ENCODE data around the gene KCP.
"Not testable (repeated sequence)": the region's sequence is repeated elsewhere in the genome, so short reads cannot be mapped to it uniquely, and the experiment has no call there.

KCP gene

GRCh38 chr7:128910569-128910945, at the start of gene KCP:
Gene KCP, minus strand, starts transcription at chr7:128910709. Its CDS starts 33 bp downstream, at chr7:128910676.
- no peak for DNase-seq

DNA sequence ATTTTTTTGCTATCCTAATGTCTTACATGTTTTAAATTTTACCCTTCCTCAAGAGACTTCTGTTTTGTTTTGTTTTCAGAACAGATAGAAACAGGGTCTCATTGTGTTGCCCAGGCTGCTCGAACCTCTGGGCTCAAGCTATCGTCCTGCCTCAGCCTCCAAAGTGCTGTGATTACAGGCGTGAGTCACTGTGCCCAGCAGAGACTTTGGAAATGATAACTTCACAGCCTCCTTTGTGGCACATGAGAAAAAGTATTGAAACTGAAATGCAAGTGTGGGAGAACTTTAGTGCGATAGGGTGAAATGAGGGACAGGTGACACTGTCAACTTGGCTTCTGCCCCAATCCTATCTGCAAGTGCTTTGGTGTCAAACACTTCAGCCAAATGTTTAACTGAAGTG, 48.8 kb upstream of the KCP start:
- DNase-seq = no peak

DNA sequence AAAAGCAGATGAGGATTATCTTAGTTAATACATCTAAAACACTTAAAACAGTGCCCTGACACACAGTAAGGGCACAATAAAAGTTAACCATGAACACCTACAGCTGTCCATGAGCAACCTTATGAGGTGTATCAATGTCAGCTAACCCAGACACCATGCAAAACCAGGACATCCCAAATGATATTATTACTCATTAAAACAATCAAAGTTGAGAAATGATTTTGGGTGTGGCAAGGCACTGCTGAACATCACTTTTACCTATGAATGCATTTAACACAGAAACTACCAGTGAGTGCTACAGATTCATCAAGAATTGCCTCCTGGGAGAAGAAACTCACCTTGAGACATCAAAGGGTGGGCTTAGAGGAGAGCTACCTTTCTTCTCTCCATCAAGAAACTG, 45.5 kb upstream of the KCP start:
- no peak for DNase-seq

DNA sequence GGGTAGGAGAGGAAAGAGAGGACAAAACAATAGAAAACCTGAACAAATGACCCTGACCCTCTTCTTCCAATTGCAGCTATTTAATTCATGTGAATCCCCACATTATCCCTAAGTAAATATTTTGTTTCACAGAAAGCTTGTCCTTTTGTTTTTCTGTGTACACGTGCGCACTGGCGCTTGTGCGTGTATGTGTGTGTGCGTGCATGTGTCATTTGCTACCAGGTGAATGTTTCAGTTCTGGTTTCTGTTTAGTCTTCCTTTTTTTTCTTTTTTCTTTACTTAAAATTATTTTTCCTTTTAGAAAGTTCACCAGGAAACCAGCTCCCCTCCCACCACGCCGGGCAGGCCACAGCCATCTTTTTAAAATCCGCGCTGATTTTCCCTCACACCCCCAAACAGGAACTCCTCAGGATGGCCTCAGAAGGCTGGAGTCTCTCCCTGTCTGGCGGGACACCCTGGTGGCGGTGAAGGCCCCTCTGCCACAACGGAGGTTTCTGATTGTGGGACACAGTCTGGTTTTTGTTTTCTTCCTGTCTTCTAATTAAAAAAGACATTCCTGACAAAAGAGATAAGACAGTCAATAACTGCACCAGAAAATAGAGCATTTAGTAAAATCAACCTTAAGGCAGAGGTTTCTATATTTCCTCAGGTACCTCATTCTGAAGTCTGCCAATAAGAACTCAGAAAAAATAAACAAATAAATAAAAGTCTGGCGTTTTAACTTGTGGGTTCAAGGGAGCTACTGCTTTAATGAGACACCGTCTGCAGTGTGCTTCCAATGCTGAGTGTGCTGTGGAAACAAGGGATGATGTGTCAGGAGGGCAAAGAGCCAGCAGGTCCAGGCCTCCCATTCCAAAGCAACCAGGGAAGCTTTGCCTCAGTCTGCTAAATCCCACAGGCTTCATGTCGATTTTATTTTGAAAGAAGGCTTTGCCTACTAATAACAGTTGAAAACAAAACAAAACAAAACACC, 44.6 kb upstream of the KCP start:
- DNase-seq = no peak

- no peak for DNase-seq
Observed at GRCh38 chr7:128954150-128954549, 43.6 kb upstream of the KCP start.

- DNase-seq = no peak
Observed at GRCh38 chr7:128951296-128951695, 40.8 kb upstream of the KCP start.

DNA sequence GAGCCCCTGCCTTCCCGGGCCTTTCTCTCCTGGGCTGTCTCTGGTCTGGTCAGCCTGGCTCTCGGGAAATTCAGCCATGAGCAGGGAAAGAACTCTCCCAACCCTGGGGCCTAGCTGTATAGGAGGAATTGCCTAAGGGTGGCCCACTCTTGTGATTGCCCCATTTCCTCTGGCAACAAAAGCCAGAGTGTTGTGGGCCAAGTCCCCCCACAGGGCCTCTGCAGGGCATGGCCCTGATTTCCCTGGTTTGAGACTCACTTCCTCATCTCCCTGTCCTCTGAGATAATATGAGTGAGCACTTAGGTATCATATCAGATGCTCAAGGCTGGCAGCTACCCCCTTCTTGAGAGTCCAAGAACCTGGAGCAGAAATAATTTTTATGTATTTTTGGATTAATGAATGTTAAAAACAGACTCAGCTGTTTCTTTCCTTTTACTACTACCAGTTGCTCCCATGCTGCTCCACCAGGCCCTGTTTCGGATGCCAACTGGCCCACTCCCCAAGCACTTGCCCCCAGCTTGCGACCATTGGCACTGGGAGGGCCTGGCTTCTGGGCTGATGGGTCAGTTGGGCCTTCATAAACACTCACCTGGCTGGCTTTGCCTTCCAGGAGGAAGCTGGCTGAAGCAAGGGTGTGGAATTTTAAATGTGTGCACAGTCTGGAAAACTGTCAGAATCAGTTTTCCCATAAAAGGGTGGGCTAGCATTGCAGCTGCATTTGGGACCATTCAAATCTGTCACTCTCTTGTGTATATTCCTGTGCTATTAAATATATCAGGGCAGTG, 38.7 kb upstream of the KCP start:
- DNase-seq = no peak

DNA sequence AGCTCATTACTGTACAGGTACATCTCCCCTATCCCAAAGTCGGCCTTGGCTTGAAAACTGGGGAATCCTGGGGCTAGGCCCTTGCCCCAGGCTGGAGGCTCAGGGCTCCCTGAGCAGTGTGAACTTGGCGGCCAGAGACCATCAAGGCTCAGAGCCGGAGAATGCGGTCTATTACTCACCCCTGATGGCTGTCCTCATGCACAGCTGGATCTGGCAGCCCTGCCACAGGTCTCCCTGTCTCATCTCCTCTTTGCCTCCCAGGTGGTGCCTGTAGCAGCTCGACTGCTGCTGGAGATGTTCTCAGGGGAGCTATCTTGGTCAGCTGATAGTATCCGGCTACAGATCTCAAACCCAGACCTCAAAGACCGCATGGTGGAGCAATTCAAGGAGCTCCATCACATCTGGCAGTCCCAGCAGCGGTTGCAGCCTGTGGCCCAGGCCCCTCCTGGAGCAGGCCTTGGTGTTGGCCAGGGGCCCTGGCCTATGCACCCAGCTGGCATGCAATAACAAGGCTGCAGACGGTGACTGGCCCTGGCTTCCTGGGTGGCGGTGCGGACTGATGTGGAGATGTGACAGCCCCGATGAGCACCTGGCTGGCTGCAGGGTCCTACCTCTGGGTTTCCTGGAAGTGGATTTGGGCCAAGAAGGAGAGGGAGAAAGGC, 37.9 kb upstream of the KCP start:
- no peak for DNase-seq

GRCh38 chr7:128947854-128948253, 37.3 kb upstream of the KCP start:
- DNase-seq = no peak

GRCh38 chr7:128946936-128947830, 36.7 kb upstream of the KCP start:
- peak in 1 of 2 experiments; percentile 7 for DNase-seq

GRCh38 chr7:128945668-128946366, 35.3 kb upstream of the KCP start:
- DNase-seq = no peak

- no peak for DNase-seq
Observed at GRCh38 chr7:128944487-128945236, 34.2 kb upstream of the KCP start.

GRCh38 chr7:128943251-128943650, 32.7 kb upstream of the KCP start:
- not testable (repeated sequence) for DNase-seq

DNA sequence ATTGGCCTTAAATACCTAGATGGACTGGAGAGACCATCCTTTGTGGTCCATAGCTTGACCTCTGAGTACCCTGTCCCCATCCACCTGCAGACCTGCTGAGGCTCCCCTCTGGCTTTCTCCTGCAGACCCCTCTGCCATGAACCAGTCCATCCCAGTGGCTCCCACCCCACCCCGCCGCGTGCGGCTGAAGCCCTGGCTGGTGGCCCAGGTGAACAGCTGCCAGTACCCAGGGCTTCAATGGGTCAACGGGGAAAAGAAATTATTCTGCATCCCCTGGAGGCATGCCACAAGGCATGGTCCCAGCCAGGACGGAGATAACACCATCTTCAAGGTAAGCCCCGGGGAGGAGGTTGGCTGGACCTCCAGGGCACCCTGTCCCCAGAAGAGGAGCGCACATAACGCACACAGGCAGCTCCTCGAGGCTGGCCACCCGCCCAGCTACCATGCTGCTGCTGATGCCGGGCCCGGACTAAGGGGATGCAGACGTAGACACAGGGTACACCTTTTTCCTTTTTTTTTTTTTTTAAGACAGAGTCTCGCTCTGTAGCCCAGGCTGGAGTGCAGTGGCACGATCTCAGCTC, 31.5 kb upstream of the KCP start:
- no peak for DNase-seq

DNA sequence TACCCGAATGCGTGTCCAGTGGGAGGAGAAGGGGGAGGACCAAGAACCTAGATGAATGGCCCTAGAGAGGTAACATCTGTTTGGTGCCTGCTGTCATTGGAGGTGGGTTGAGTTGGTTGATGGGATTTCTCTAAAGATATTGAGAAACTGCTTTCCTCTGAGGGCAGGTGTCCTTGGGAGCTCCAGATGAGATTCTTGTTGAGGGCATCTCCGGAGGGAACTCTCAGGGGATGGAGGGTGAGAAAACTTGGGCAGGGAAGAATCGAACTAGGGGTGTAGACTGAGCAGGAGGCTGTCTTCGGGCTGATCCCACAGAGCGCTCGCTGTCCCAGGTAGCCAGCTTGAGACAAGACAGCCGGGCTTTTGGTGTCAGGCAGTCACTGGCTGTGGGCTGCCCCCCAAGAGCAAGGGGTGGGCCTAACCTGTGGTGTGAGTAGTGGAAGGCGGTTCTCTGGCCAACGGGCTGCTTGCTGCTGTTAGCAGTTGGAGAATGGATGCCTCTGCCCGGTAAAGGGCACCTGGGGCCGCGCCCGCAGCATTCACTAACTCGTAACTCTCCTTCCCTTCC, 30.9 kb upstream of the KCP start:
- no peak for DNase-seq

DNA sequence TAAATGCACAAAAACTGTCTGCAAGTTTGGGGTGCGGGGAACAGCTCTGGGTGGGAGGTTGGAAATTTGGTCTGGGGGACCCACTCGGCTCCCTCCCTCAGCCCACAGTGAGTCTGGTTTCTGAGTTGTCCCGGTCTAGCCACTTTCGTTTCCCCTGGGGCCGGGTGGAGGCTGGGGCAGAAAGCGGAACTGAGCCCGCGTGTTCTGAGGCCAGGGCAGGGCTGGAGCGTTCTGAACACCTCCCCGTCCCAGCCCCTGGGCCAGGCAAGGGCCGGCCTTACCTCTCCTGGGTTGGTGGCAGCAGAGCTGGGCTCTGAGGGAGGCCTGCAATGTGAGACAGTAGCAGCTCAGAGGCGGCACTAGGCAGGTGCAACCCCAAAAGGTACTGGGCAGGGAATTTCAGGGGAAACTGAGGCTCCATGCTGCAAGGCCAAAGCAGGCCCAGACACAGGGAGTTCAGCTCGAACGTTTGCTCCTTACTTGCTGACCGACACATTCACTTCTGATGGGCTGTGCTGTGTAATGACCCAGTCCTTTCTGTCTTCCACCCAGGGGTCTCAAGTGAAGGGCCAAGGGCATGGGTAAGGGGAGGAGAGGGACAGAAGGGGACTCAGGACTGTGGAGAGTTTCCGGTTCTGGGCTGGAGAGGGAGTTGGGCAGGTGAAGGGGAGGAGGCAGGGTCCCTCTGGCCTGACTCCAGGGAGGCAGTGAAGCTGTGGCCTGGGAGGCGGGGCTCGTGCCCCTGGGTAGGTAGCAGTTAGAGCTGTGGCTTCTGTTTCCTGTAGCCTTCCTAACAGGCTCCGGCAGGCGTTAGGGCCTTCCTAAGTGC, 30.2 kb upstream of the KCP start:
- DNase-seq = no peak

DNA sequence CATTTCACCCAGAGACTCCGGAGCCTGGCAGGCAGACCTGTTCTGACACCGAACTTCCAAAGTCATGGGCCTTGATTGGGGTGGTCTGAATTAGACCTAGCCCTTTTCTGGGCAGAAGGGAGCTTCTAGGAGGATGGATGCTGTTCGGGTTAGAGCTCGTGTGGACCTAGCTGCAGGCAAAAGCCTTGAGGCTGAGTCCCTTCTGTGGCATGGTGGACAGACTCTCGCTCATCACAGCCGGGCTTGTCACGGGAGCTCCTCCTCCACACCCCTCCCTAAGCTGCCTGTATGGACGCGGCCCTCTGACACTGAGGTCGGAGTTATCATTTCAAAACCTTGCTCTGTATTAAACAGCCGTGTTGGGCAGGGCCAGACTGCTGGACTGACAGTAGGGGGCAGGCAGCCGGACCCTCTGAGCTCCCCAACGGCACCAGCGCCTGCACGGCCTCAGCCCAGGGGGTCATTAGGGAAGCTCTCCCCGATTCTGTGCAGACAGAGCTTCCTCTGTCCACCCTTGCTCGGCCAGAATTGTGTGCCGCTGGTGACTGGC, 29.4 kb upstream of the KCP start:
- no peak for DNase-seq

DNA sequence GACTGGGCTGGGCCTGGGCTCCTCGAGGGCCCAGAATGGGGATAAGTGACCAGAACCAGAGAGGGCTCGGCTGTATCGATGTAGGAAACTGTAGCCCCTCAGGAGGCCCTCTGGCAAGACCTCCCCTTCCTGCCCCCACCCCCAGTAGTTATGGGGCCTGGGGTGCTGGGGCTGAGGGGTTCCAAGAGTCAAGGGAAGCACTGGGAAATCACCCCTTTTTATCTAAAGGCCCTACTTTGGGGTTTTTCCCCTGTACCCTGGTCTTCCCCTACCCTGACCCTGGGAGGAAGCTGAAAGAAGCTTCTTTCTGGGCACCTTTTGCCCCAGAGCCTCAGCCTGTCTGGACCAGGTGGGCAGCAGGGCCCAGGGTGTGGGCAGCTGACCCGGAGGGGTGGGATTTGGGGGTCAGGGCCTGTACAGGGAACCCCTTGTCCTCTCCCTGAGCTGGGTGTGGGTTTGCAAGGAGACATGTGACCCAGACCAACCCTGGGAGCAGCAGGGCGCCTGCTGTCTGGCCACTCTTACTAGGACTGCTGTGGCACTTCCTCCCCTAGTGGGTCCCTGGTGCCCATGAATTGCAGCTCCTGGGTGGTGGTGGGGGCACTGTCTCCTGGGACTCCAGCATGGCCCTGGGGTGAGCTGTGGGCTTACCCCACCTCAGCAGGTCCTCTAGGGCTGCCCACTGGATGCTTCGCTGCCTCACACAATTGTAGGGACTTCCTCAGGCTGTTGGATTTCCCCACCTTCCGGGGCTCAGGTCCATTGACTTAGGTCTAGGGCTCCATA, 28.8 kb upstream of the KCP start:
- no peak for DNase-seq
